Fibroblast of skin of abdomen (primary cell): ENCODE results near the gene HBEGF.
A peak's percentile ranks its signal among the peaks of the same experiment; 100 is the strongest.

Source experiments
- DNase-seq: peaks from one replicate; pipeline ENCODE4 v3.0.0-alpha.2; 2013

The HBEGF gene

GRCh38 chr5:140301136-140301535 is 45.3 kb downstream of the HBEGF start:
- DNase-seq, result no peak

GRCh38 chr5:140299056-140299455 is 47.3 kb downstream of the HBEGF start:
- DNase-seq, result no peak

DNA sequence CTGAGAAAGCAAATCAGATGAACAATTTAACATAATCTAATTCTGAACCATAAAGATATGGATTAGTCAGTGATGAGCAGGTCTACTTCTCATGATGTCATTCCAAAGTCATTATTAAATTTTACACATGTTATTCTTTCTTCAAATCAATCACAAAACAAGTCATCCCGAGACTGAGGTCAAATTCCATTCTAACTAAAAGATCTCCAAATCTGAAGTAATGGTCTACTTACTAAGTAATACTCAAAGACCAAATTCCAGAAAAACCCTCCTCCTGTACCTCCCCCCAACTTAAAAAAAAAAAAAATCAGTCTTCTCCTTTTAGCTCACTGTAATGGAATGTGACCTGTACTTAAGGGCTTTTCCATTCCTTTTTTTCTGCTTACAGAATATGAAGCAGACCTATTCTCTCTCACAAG is 48.2 kb downstream of the HBEGF start:
- peak; percentile 86 for DNase-seq

GRCh38 chr5:140297283-140297682 is 49.1 kb downstream of the HBEGF start:
- DNase-seq, result no peak

GRCh38 chr5:140296289-140296688 is 50.1 kb downstream of the HBEGF start:
- DNase-seq, result no peak

GRCh38 chr5:140295414-140295813 is 51.0 kb downstream of the HBEGF start:
- DNase-seq, result peak; percentile 96

GRCh38 chr5:140294753-140295152 is 51.6 kb downstream of the HBEGF start:
- DNase-seq, result no peak

GRCh38 chr5:140293849-140294100 is 52.6 kb downstream of the HBEGF start:
- no peak for DNase-seq

DNA sequence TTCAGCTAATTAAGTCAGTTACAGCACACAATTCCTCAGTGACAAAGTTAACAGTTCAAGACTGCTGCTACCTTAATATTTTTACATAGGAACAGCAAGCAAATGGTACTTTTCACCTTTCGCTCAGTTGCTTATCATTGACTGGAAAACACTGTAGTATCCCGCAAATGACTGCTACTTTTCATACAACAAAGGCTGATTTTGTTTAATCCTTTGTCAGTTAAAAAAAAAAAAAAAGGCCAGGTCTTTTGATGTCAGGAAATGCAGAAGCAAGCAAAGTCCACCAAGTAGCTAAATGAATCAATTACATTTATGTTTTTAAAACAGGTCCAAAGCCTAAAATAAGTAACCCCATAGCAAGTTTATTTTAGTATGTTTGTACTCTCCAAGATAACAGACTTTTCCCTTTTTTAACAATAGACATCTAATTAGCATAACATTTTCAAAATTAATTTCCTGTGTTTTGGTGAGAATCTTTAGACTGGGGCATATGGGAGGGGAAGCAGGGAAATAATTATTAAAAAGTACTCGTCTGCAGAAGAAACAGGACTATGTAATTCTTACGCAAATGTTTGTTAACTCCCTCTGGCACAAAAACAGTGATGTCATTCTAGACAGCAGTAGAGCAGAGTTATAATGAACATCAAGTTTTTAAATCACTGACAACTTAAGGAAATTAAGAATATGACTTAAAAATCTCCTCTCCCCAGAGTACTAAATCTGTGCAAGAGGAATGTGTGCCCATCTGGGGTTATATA is 53.1 kb downstream of the HBEGF start:
- DNase-seq, result no peak

DNA sequence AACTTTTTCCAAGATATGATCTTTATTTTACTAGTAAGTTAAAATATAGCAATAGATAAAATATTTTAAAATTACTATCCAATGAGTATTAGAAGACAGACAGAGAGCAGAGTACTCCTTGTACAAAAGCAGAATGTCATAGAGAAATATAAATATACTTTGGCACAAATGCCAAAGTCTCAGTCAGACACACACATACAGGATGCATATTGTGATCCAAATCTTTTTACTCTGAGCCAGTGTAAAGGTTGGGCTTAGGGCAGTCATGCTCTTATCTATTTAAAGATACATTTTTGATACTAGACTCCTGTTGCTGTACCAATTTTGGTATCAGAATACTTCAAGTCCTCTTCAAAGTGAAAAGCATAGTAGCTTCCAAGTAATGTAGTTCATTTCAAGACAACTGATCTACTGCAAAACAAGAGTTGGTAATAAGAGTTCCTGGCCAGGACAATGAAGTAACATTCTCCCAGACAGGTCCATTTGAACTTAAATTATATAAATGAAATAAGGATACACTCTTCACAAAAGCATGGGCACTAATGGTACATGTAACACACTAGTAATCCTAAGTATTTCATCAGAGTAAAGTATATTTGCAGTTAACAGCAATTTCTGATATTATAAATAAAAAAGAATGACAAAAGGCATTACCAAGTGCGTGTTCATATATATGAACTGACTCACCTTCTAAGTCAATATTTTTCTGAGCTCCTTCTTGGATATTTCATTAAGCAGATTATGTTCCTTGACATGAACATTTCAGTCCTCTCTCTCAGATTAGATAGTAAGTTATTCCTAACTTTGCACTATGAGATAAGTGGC is 54.0 kb downstream of the HBEGF start:
- DNase-seq, result peak; percentile 25

DNA sequence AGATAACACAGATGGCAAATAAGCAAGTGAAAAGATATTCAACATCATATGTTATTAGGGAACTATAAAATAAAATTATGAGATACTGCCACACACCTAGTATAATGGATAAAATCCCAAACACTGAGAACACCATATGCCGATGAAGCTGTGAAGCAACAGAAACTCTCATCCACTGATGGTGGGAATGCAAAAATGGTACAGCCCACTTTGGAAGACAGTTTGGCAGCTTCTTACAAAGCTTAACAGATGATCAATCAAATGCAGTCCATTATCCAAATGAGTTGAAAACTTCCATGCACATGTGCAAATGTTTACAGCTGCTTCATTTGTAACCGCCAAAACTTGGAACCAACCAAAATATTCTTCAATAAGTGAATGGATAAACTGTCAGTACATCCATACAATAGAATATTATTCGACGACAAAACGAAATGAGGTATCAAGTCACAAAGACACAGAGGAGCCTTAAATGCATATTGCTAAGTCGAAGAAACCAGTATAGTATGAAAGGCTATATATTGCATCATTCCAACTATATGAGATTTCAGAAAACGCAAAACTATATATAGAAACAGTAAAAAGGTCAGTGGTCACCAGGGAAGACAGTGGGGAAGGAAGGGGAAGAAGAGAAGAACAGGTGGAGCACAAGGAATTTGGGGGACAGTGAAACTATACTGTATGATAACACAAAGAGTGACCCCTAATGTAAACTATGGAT is 58.4 kb downstream of the HBEGF start:
- DNase-seq, result peak; percentile 36

DNA sequence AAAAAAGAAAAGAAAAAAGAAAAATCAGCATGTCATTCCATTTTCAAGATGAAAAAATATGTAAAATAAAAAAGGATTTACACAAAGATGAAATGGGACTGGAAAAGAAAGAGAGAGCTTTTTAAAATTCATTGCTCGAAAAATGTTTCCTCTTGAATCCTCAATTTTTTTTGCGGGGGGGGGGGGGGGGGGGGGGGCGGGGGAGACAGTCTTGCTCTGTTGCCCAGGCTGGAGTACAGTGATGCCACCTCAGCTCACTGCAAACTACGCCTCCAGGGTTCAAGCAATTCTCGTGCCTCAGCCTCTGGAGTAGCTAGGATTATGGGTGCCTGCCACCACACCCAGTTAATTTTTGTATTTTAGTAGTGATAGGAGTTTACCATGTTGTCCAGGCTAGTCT is 60.0 kb downstream of the HBEGF start:
- no peak for DNase-seq

GRCh38 chr5:140284013-140284412 is 62.4 kb downstream of the HBEGF start:
- DNase-seq, result no peak
